Measurements from ENCODE around the gene TGFBR3. TPM values are rescaled to one million over a fixed set of nuclear protein-coding genes. Genes with fewer than 3 reads are reported as not detected.

TGFBR3 gene
- total RNA-seq, 1 experiment from 2014 or later: 2.3 TPM

GRCh38 chr1:91830242-91831131, 55.5 kb downstream of the TGFBR3 start:
- no peak for DNase-seq
- Histone ChIP-seq H3K27me3 (ENCODE audit: control insufficient read depth, insufficient read depth, low read length) (no peaks in the 10 kb centered on the region), H3K4me3 (ENCODE audit: insufficient read depth, low read depth, low read length) (no peak overlapping the region), H3K36me3 (replicated peaks; ENCODE audit: control insufficient read depth, insufficient read depth, low read length) (no peaks in the 10 kb centered on the region)

DNA sequence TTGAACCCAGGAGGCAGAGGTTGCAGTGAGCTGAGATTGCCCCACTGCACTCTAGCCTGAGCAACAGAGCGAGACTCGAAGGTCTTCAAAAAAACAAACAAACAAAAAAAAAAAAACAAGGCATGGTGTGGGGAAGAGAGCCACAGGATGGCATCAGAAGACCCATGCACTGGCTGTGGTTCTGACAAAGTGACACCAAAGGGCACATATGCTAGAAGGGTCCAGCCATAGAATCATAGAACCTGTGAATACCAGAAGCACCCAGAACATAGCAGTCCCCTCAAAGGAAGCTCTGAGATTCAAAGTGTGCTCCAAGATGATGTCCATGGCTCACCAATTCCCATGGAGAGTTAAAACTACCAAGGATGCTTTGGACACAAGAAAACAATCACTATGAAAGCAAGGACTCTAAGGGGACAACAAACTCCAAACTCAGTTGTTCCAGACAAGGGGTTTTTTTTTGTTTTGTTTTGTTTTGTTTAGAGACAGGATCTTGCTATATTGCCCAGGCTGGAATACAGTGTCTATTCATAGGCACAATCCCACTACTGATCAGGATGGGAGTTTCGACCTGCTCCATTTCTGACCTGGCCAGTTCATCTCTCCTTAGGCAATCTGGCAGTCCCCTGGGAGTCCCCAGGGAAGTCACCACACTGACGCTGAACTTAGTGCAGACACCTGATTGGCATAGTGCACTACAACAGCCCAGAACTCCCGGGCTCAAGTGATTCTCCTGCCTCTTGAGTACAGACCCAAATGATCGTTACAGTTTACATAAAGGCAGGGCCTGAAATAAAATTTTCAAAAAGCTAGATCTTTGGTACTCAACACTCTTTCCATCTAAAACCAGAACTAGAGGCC, 56.4 kb downstream of the TGFBR3 start:
- no peaks in the 10 kb centered on the region for H3K27me3 ChIP-seq (ENCODE audit: control insufficient read depth, insufficient read depth, low read length)
- no peak overlapping the region for H3K4me3 ChIP-seq (ENCODE audit: insufficient read depth, low read depth, low read length)
- no peak for DNase-seq
- no peaks in the 10 kb centered on the region for H3K36me3 ChIP-seq (replicated peaks; ENCODE audit: control insufficient read depth, insufficient read depth, low read length)

DNA sequence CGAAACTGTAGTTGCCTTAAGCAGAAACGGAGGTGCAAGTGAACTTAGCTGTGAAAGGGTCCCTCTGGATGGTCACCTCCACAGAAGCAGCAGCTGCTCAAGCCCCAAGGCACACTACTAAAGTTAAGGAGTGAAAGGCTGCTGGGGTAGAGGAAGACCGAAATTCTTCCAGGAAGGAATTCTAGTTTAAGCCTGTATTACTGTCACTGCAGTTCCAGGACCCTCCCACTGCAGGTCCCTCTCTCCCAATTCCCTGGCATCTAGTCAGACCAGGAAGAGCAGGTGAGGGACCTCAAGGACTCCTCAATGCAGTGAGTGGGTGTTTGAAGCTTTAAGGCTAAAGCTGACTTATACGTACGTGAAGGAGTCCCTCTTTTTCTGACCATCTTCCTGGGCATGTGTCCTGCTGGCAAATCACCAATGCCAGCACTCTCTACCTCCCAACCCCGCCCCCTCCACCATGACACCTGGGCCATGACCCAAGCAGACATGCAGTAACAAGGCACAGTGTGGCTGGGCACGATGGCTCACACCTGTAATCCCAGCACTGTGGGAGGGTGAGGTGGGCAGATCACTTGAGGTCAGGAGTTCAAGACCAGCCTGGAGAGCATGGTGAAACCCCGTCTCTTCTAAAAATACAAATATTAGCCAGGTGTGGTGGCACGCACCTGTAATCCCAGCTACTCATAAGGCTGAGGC, 57.2 kb downstream of the TGFBR3 start:
- Histone ChIP-seq H3K4me3 (ENCODE audit: insufficient read depth, low read depth, low read length) (no peak overlapping the region), H3K27me3 (ENCODE audit: control insufficient read depth, insufficient read depth, low read length) (no peaks in the 10 kb centered on the region), H3K36me3 (replicated peaks; ENCODE audit: control insufficient read depth, insufficient read depth, low read length) (no peaks in the 10 kb centered on the region)
- DNase-seq: no peak

DNA sequence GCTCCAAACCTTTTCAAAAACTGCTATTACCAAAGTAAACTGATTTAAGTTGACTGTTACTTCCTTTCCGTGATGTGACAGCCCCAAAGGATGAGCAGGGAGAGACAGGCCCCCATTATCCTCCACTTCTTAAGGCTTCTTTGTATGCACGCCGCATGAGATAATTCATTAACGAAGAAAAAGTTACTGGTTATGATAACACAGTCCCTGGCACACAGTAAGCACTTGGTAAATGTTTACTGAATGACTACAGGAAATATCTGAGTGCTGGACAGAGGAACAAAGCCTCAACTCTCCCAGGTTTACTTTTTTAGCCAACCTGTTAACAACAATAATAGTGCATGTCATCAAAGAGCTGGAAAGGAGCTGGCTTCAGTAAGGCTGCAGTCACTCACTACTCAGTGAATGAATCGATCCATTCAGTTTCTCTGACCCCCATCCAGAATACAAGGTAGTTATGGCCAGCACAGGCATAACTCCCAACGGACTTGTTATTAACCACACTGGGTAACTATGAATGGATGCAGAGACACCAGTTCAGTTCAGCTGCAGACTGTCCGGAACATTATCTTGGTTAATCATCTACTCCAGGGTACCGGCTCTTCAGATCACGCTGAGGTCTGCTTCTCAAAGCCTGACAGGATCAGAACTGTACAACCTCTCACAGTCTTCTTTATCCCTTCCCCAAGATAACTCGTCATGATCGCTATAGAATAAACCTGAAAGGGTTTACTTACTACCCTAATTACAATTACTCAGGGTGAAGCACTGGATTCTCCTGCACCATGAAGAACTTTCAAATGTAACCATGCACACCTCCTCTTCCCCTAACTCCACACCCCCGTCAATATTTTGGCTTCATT, 58.3 kb downstream of the TGFBR3 start:
- H3K36me3 ChIP-seq (replicated peaks; ENCODE audit: control insufficient read depth, insufficient read depth, low read length): no peaks in the 10 kb centered on the region
- no peak for DNase-seq
- no peaks in the 10 kb centered on the region for H3K27me3 ChIP-seq (ENCODE audit: control insufficient read depth, insufficient read depth, low read length)
- no peak overlapping the region for H3K4me3 ChIP-seq (ENCODE audit: insufficient read depth, low read depth, low read length)

DNA sequence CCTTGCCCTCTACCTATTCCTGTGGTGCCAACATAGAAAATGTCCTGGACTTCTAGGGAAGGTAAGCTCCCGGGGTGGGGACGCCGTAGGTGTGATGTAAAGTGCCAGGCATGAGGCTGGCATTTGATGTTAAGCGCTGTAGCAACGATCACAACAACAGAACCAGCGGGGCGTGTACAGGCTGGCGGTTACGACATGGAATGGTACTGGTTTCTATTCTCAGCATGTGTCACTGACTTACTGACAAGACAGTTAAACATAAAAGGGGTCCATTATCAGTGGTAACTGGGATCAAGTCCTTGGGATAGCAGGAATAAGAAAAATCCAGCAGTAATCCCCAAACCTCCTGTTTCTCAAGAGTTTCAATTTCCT, 58.9 kb downstream of the TGFBR3 start:
- Histone ChIP-seq H3K27me3 (ENCODE audit: control insufficient read depth, insufficient read depth, low read length) (no peaks in the 10 kb centered on the region), H3K36me3 (replicated peaks; ENCODE audit: control insufficient read depth, insufficient read depth, low read length) (no peaks in the 10 kb centered on the region), H3K4me3 (ENCODE audit: insufficient read depth, low read depth, low read length) (no peak overlapping the region)
- no peak for DNase-seq

- H3K4me3 ChIP-seq (ENCODE audit: insufficient read depth, low read depth, low read length): no peak overlapping the region
- no peaks in the 10 kb centered on the region for H3K27me3 ChIP-seq (ENCODE audit: control insufficient read depth, insufficient read depth, low read length)
- H3K36me3 ChIP-seq (replicated peaks; ENCODE audit: control insufficient read depth, insufficient read depth, low read length): no peaks in the 10 kb centered on the region
- DNase-seq: no peak
Measured at GRCh38 chr1:91826649-91827048, 59.3 kb downstream of the TGFBR3 start.

DNA sequence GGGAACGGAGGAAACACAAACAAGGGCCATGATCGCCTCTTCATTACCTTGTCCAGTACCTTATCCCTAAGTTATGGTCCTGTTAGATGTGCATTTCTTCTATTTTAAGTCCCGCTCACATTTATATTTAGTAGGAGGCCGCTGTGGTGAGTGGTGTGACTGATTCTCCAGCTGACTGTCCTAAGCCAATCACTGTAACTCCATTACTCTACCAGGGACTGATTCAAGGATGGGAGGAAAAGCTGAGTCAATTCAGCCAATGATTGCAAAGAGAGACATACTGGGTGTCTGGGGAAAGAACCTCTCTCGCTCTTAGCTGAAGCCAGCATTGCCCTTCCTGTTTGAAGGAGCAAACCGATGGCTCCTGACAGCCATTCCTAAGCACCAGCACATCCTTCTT, 59.7 kb downstream of the TGFBR3 start:
- no peaks in the 10 kb centered on the region for H3K27me3 ChIP-seq (ENCODE audit: control insufficient read depth, insufficient read depth, low read length)
- H3K36me3 ChIP-seq (replicated peaks; ENCODE audit: control insufficient read depth, insufficient read depth, low read length): no peaks in the 10 kb centered on the region
- no peak for DNase-seq
- no peak overlapping the region for H3K4me3 ChIP-seq (ENCODE audit: insufficient read depth, low read depth, low read length)

DNA sequence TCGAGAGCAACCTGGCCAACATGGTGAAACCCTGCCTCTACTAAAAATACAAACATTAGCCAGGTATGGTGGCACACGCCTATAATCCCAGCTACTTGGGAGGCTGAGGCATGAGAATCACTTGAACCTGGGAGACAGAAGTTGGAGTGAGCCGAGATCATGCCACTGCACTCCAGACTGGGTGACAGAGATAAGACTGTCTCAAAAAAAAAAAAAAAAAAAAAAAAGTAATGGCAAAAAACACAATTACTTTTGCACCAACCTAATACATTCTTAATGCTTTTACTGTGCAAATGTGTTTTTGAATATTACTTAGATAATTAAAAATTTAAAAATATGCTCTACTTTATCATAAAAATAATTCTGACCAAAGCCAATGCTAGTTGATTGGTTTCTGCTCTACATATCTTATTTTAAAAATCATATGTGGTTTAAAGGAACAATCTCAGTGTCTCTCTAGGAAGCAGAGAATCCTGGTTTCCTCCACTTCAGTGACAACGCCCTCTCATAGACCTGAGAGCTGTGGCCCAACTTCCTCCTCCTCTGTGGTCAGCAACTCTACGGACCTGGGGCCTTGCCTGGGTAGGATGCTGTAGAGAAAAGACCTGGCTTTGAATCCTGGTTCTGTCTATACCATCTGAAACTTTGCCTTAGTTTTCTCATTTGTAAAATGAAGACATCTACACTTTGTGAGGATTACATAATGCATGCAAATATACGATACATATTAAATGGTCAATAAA, 64.7 kb downstream of the TGFBR3 start:
- Histone ChIP-seq H3K36me3 (replicated peaks; ENCODE audit: control insufficient read depth, insufficient read depth, low read length) (no peaks in the 10 kb centered on the region), H3K4me3 (ENCODE audit: insufficient read depth, low read depth, low read length) (no peak overlapping the region), H3K27me3 (ENCODE audit: control insufficient read depth, insufficient read depth, low read length) (no peaks in the 10 kb centered on the region)
- no peak for DNase-seq

DNA sequence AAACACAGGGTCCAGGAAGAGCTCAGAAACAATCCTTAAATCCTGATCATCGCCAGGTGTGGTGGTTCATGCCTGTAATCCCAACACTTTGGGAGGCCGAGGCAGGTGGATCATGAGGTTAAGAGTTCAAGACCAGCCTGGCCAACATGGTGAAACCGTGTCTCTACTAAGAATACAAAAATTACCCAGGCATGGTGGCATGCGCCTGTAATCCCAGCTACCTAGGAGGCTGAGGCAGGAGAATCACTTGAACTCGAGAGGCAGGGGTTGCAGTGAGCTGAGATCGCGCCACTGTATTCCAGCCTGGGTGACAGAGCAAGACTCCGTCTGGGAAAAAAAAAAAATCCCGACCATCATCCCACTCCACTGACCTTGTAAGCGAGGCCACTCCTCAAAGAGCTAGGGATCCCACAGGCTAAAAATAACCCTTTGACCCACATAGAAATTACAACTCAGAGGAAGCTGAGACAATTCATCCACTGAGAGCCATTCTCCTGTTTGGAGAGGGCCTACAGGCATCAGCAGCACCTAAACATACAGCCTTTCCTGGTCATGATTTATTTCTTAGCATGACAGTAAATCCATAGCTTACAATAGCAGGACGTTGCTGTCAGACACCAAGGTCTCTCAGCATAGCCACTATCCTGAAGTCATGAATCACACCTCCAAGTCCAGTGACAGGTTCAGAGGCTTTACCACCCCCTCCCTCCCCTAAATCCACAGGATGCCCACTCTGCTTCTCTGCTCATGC, 66.7 kb downstream of the TGFBR3 start:
- Histone ChIP-seq H3K36me3 (replicated peaks; ENCODE audit: control insufficient read depth, insufficient read depth, low read length) (no peaks in the 10 kb centered on the region), H3K4me3 (ENCODE audit: insufficient read depth, low read depth, low read length) (no peak overlapping the region), H3K27me3 (ENCODE audit: control insufficient read depth, insufficient read depth, low read length) (no peaks in the 10 kb centered on the region)
- no peak for DNase-seq

DNA sequence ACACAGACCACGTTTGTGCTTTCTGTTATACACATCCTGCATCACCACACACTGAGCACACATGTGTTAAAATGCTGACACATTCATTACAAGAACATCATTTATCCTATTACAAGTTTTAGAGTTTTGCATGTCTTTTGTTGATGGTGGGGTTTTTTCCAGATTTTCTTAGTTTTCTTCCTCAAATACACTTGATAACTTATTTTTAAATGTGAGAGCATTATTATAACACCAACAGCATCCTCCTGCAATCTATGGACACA, 67.3 kb downstream of the TGFBR3 start:
- H3K4me3 ChIP-seq (ENCODE audit: insufficient read depth, low read depth, low read length): no peak overlapping the region
- DNase-seq: no peak
- H3K27me3 ChIP-seq (ENCODE audit: control insufficient read depth, insufficient read depth, low read length): no peaks in the 10 kb centered on the region
- H3K36me3 ChIP-seq (replicated peaks; ENCODE audit: control insufficient read depth, insufficient read depth, low read length): no peaks in the 10 kb centered on the region

DNA sequence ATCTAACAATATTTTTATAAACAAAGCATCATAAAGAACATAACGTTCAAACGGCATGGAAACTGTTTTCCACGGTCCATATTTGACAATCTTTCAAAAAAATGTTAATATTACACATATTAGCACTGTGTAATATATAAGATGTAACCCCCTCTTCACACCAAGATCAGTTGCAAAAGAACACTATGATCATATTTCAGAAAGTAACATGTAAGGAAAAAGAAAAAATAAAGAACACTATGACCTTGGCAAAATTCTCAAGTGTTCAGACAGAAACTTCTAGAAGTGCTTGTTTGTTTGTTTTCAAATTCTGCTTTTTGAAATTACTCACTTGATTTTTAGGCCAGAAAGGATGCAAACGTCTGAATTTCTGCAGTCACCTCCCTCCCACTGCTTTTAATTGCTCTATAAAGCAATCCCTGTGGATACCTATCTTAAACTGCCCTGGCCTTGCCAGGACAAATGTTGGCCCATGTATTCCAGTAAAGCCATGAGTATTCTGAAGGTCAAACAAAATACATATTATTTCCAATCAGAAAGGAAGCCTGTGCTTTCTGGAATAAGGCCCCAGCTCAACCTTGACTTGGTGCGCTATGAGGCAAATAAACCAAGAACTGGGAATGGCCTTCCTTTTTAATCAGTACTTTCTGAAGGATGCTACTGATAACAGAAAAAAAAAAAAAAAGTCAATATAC, 68.6 kb downstream of the TGFBR3 start:
- no peaks in the 10 kb centered on the region for H3K36me3 ChIP-seq (replicated peaks; ENCODE audit: control insufficient read depth, insufficient read depth, low read length)
- no peak overlapping the region for H3K4me3 ChIP-seq (ENCODE audit: insufficient read depth, low read depth, low read length)
- DNase-seq: no peak
- H3K27me3 ChIP-seq (ENCODE audit: control insufficient read depth, insufficient read depth, low read length): no peaks in the 10 kb centered on the region

GRCh38 chr1:91816031-91816430, 69.9 kb downstream of the TGFBR3 start:
- Histone ChIP-seq H3K27me3 (ENCODE audit: control insufficient read depth, insufficient read depth, low read length) (no peaks in the 10 kb centered on the region), H3K4me3 (ENCODE audit: insufficient read depth, low read depth, low read length) (no peak overlapping the region), H3K36me3 (replicated peaks; ENCODE audit: control insufficient read depth, insufficient read depth, low read length) (no peaks in the 10 kb centered on the region)
- DNase-seq: no peak

DNA sequence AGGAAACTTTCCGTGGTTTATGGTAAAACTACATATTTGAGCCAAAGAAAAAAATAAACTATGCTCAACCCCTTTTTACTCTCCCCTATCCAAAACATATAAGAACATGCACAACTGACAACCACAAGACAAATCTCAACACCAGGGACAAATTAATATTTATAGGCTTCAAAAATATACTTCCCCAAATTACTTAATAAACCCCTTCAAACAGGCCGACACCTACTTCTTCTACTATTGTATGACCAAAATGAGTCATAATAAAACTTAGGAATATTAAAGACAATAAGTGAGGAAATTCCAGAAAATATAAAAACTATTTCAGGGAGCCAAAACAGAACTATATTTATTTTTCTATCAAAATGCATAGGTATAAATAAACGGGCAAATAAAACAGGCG, 71.5 kb downstream of the TGFBR3 start:
- Histone ChIP-seq H3K36me3 (replicated peaks; ENCODE audit: control insufficient read depth, insufficient read depth, low read length) (no peaks in the 10 kb centered on the region), H3K27me3 (ENCODE audit: control insufficient read depth, insufficient read depth, low read length) (no peaks in the 10 kb centered on the region), H3K4me3 (ENCODE audit: insufficient read depth, low read depth, low read length) (no peak overlapping the region)
- DNase-seq: no peak
